T-helper 17 cell (primary cell): ENCODE data around the gene TLE2. TPM values are rescaled to one million over a fixed set of nuclear protein-coding genes. Genes with fewer than 3 reads are reported as not detected.
"Not testable (repeated sequence)": the region's sequence is repeated elsewhere in the genome, so short reads cannot be mapped to it uniquely, and the experiment has no call there.

Experiments used
- ATAC-seq: fragments of 150-1000 bp; cut with Tn5 transposase; 2 replicates; pipeline ENCODE4 v1.10.0; 2021; ENCODE audit warnings: mild to moderate bottlenecking, moderate library complexity
- DNase-seq, 3 donors: peaks; one replicate each; pipeline versions ENCODE4 v3.0.0 to v3.0.0-alpha.2; 2020 to 2021
- H3K9me3 ChIP-seq: one replicate; pipeline ENCODE4 v1.7.0; 2013; ENCODE audit warnings: low read length, mild to moderate bottlenecking; ENCODE audit not compliant: control insufficient read depth, poor library complexity, severe bottlenecking
- H3K27ac Mint-ChIP-seq: one replicate; pipeline ENCODE4 v1.8.0; 2022; ENCODE audit warnings: mild to moderate bottlenecking, moderate library complexity, mixed read lengths
- H3K27me3 Mint-ChIP-seq: one replicate; pipeline ENCODE4 v1.8.0; 2022; ENCODE audit warnings: mixed read lengths
- H3K36me3 Mint-ChIP-seq: one replicate; pipeline ENCODE4 v1.8.0; 2022; ENCODE audit warnings: low read depth, mixed read lengths
- H3K4me1 Mint-ChIP-seq: one replicate; pipeline ENCODE4 v1.8.0; 2022; ENCODE audit warnings: mild to moderate bottlenecking, mixed read lengths
- H3K4me3 Mint-ChIP-seq: one replicate; pipeline ENCODE4 v1.8.0; 2022; ENCODE audit warnings: mild to moderate bottlenecking, moderate library complexity, mixed read lengths
- total RNA-seq, 4 donors: library from RNA in 2 of 4; stranded (reverse) in 2 of 4; gene quantifications; one replicate each; pipeline ENCODE4 v1.2.3 and lab custom pipeline; 2022 to 2026

The TLE2 gene
- total RNA-seq, 2 donors from 2014 or later = 9.5 to 13.1 TPM

DNA sequence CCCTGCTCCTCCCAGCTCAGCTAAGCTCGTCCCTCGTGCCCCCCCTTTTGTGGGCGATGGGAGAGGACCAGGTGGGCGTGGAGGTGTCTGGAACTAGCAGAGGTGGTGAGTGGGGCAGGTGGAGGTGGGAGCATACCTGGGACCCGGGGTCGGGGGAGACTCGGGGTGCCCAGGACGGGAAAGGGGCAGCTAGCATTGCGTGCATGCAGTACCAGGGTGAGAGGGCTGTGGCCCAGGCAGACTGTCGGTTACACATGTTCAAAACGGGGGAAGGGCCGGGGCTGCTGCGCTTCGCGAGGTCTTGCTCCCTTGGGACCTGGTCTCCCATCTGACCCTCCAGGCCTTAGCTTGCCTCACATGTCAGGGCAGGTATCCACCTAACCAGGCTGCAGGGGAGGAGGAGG, 24.1 kb upstream of the TLE2 start:
- peaks cover 19% of the 10 kb centered on the region for H3K4me1 Mint-ChIP-seq
- DNase-seq = no peak
- H3K27ac Mint-ChIP-seq = no peak overlapping the region
- H3K36me3 Mint-ChIP-seq = peaks cover 4% of the 10 kb centered on the region
- no peaks in the 10 kb centered on the region for H3K9me3 ChIP-seq
- peak; percentile 23 for ATAC-seq
- H3K27me3 Mint-ChIP-seq = no peaks in the 10 kb centered on the region
- H3K4me3 Mint-ChIP-seq = no peak overlapping the region

- not testable (repeated sequence) for H3K27me3 Mint-ChIP-seq, ATAC-seq, DNase-seq, H3K27ac Mint-ChIP-seq, H3K9me3 ChIP-seq, H3K36me3 Mint-ChIP-seq, H3K4me3 Mint-ChIP-seq
- H3K4me1 Mint-ChIP-seq = peaks cover 11% of the 10 kb centered on the region
Observed at GRCh38 chr19:3050016-3050415, 20.9 kb upstream of the TLE2 start.

GRCh38 chr19:3049089-3049488, 20.0 kb upstream of the TLE2 start:
- H3K9me3 ChIP-seq = no peaks in the 10 kb centered on the region
- DNase-seq (no peak), ATAC-seq (no peak)
- Mint-ChIP-seq H3K4me1 (peaks cover 15% of the 10 kb centered on the region), H3K27ac (peak overlapping the region; percentile 66), H3K27me3 (no peaks in the 10 kb centered on the region), H3K36me3 (no peaks in the 10 kb centered on the region), H3K4me3 (no peak overlapping the region)

DNA sequence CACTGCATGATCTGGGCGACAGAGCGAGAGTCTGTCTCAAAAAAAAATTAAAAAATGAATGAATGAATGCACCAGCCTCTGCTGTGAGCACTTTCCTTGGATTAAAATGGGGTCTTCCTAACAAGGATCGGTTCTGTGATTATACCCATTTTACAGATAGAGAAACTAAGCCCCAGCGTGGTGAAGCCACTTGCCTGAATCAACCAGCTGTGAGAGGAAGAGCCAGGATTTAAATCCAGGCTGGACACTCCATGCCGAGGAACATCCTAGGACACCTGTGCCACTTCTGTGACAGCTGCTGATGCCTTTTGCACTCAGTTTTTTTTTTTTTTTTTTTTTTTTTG, 19.1 kb upstream of the TLE2 start:
- DNase-seq = no peak
- ATAC-seq = no peak
- Mint-ChIP-seq H3K4me3 (peak overlapping the region; percentile 94), H3K4me1 (peaks cover 17% of the 10 kb centered on the region), H3K27ac (peak overlapping the region; percentile 87), H3K27me3 (no peaks in the 10 kb centered on the region), H3K36me3 (no peaks in the 10 kb centered on the region)
- no peaks in the 10 kb centered on the region for H3K9me3 ChIP-seq

DNA sequence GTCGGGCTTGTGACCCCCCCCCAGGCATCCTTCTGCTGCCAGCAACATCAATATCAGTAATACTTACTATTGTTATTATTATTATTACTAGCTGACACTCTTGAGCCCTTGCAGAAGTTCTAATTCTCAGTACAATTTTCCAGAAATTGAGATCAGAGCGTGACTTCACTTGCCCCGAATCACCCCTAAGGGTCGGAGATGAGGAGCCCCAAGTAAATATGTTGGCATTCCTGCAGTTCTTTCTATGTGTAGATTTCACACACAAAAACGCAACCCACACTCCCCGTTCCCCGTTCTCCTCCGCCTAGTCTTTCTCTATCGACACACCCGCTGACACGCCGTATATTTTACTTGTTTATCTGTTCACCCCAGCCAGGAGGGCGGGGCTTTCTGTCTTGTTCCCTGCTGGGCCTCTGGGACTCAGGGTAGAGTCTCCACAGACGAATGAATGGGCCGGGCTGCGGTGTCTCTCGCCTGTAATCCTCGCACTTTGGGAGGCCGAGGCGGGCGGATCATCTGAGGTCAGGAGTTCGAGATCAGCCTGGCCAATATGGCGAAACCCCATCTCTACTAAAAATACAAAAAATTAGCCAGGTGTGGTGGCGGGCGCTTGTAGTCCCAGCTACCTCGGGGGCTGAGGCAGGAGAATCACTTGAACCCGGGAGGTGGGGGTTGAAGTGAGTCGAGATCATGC, 18.6 kb upstream of the TLE2 start:
- Mint-ChIP-seq H3K27me3 (no peaks in the 10 kb centered on the region), H3K4me1 (peaks cover 18% of the 10 kb centered on the region), H3K4me3 (peak overlapping the region; percentile 94), H3K36me3 (no peaks in the 10 kb centered on the region), H3K27ac (peak overlapping the region; percentile 87)
- H3K9me3 ChIP-seq = no peaks in the 10 kb centered on the region
- peak; percentile 92 for ATAC-seq
- peak; percentile 36 to 45 (median 38) for DNase-seq

GRCh38 chr19:3046698-3047495, 17.8 kb upstream of the TLE2 start:
- H3K4me3 Mint-ChIP-seq = peak overlapping the region; percentile 94
- ATAC-seq (no peak), DNase-seq (no peak)
- no peaks in the 10 kb centered on the region for H3K9me3 ChIP-seq
- peaks cover 21% of the 10 kb centered on the region for H3K4me1 Mint-ChIP-seq
- H3K27me3 Mint-ChIP-seq = no peaks in the 10 kb centered on the region
- H3K27ac Mint-ChIP-seq = peak overlapping the region; percentile 87
- H3K36me3 Mint-ChIP-seq = no peaks in the 10 kb centered on the region

DNA sequence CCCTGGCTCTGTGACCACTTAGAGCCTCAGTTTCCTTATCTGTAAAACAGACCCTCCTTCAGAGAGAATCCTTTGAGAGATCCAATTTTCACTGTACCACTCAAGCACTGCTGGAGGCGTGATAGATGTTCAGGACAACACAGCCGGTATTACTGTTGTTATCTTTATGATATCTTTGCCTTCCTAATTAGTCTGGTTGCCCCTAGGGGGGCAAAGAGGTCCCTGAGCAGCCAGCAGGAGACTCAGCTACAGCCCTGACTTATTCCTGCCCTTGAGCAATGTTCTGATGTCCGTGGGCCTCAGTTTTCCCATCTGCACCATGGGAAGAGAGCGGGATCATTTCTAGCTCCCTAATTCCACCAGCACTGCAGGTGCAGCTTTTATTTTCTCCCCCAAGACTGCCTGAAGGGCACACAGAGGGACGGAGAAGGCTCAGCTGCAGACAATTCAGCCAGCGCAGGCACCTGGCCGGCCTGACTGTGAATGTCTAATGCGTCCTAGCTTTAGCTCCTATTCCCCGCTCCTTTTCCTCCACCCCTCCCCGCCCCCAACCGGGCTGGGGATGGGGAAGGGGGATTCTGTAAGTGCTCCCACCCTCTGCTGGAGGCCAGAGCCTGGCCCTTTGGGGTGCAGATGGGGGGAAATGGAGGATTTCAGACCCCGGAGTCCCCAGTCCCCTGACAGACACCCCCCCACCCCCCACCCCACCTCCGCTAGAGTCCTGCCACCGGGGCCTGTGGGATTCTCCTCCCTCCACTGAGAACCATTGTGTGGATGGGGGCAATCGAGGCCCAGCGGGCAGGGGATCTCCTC, 17.0 kb upstream of the TLE2 start:
- ATAC-seq = no peak
- peak overlapping the region; percentile 41 for H3K4me3 Mint-ChIP-seq

DNA sequence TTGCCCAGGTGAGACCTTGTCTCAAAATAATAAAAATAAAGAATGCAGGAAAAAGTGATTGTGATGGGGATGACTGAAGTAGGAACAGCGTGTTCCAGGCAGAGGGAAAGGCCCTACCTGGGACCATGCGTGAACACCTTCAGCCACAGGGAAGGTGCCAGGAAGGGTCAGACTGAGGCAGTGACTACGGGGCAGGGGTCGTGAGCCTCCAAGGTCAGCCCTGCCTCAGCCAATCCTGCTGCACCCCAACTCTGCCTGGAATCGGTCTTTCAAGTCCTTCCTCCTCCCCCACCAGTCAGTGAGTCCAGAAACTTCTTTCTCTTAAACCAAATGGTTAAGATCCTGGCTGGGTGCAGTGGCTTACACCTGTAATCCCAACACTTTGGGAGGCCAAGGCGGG, 16.1 kb upstream of the TLE2 start:
- Mint-ChIP-seq H3K27ac (no peak overlapping the region), H3K4me3 (no peak overlapping the region)

More for the DNA sequence above, 17.0 kb upstream of the TLE2 start:
- no peaks in the 10 kb centered on the region for H3K36me3 Mint-ChIP-seq
- DNase-seq = no peak
- H3K27ac Mint-ChIP-seq = no peak overlapping the region
- H3K27me3 Mint-ChIP-seq = no peaks in the 10 kb centered on the region
- H3K9me3 ChIP-seq = no peaks in the 10 kb centered on the region
- H3K4me1 Mint-ChIP-seq = peaks cover 23% of the 10 kb centered on the region

GRCh38 chr19:3042621-3043267, 13.7 kb upstream of the TLE2 start:
- DNase-seq (no peak), ATAC-seq (no peak)
- Mint-ChIP-seq H3K4me1 (peaks cover 24% of the 10 kb centered on the region), H3K27ac (no peak overlapping the region), H3K27me3 (no peaks in the 10 kb centered on the region), H3K36me3 (no peaks in the 10 kb centered on the region), H3K4me3 (peak overlapping the region; percentile 7)
- H3K9me3 ChIP-seq = no peaks in the 10 kb centered on the region

More for the DNA sequence above, 16.1 kb upstream of the TLE2 start:
- DNase-seq = no peak
- H3K4me1 Mint-ChIP-seq = peaks cover 23% of the 10 kb centered on the region
- no peaks in the 10 kb centered on the region for H3K36me3 Mint-ChIP-seq
- H3K9me3 ChIP-seq = no peaks in the 10 kb centered on the region
- H3K27me3 Mint-ChIP-seq = no peaks in the 10 kb centered on the region
- no peak for ATAC-seq

DNA sequence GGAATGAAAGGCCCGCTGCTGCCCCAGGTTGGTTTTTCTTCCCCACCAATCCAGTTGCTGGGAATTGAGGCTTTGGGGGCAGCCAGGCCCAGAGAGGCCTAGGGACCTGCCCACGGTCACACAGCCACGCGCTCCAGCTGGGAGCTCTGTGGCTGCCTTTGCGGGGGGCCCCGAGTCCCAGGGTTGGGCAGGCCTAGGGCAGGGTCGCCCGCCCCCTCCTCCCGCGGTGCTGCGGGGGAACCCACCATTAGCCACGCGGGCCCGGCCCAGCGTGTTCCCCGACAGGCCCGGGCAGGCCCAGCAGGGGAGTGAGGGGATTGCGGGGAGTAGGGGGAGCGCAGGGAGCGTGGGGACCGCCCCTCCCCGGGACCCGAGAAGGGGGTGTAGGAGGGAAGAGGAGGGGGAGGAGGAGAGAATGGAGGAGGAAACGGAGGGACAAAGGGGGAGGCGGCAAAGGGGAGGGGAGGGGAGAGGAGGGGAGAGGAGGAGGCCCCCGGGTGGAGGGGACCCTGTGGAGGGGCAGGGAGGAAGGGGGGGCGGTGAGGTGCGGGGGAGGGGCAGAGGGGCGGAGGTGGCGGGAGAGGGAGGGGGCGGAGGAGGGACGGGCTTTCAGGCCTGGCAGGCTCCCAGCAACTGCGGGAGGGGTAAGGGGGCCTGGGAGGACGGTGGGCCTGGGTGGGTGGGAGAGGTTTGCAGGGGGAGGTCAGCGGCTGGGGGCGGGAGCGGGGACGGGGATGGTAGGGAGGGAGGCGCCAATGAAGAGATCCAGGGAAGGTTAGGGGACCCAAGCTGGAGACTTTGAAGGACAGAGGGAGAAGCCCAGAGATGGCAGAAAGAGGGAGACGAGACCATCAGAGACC, 12.9 kb upstream of the TLE2 start:
- DNase-seq (no peak), ATAC-seq (no peak)

GRCh38 chr19:3041327-3041726, 12.2 kb upstream of the TLE2 start:
- no peak overlapping the region for H3K4me3 Mint-ChIP-seq
- H3K27ac Mint-ChIP-seq = no peak overlapping the region
- ATAC-seq = no peak
- peaks cover 20% of the 10 kb centered on the region for H3K4me1 Mint-ChIP-seq
- H3K36me3 Mint-ChIP-seq = no peaks in the 10 kb centered on the region
- no peaks in the 10 kb centered on the region for H3K9me3 ChIP-seq
- DNase-seq = no peak
- H3K27me3 Mint-ChIP-seq = no peaks in the 10 kb centered on the region

More for the DNA sequence above, 12.9 kb upstream of the TLE2 start:
- Mint-ChIP-seq H3K4me1 (peaks cover 20% of the 10 kb centered on the region), H3K27me3 (no peaks in the 10 kb centered on the region), H3K36me3 (no peaks in the 10 kb centered on the region), H3K4me3 (peak overlapping the region; percentile 7), H3K27ac (no peak overlapping the region)
- H3K9me3 ChIP-seq = no peaks in the 10 kb centered on the region

- H3K9me3 ChIP-seq = no peaks in the 10 kb centered on the region
- DNase-seq = no peak
- peaks cover 29% of the 10 kb centered on the region for H3K4me1 Mint-ChIP-seq
- no peaks in the 10 kb centered on the region for H3K27me3 Mint-ChIP-seq
- no peak overlapping the region for H3K27ac Mint-ChIP-seq
- H3K36me3 Mint-ChIP-seq = no peaks in the 10 kb centered on the region
- H3K4me3 Mint-ChIP-seq = no peak overlapping the region
- no peak for ATAC-seq
Observed at GRCh38 chr19:3039641-3040077, 10.6 kb upstream of the TLE2 start.
